Right lobe of liver (tissue), 6 donors: Measurements from ENCODE around the gene REPIN1. TPM values are rescaled to one million over a fixed set of nuclear protein-coding genes. Genes with fewer than 3 reads are reported as not detected.

Source experiments
- ATAC-seq, 4 donors: fragments of 200-7000 bp; cut with Tn5 transposase; one replicate each; pipeline ENCODE4 v1.9.1; 2020; ENCODE audit warnings: mild to moderate bottlenecking in 4 of 4, moderate library complexity in 4 of 4
- DNase-seq, 3 donors: peaks; one replicate each; pipeline ENCODE4 v3.0.0-alpha.2; 2020
- H3K27ac ChIP-seq, 3 donors: fragments of 200-600 bp; one replicate each; pipeline ENCODE4 v1.8.0; 2022
- H3K27me3 ChIP-seq, 2 donors: fragments of 200-600 bp; one replicate each; pipeline ENCODE4 v1.8.0; 2022
- H3K36me3 ChIP-seq, 4 donors: fragments of 200-600 bp; sonication (generic) in 1 of 4; one replicate each; pipeline versions ENCODE4 v1.5.1 to v1.8.0; 2017 to 2022; ENCODE audit warnings: control low read depth in 1 of 4
- H3K4me1 ChIP-seq, 4 donors: fragments of 200-600 bp; sonication (generic) in 1 of 4; one replicate each; pipeline versions ENCODE4 v1.5.1 to v1.8.0; 2017 to 2022; ENCODE audit warnings: control low read depth in 1 of 4
- H3K4me3 ChIP-seq, 3 donors: fragments of 200-600 bp; one replicate each; pipeline ENCODE4 v1.8.0; 2022
- H3K9me3 ChIP-seq, 4 donors: fragments of 200-600 bp; sonication (generic) in 1 of 4; one replicate each; pipeline versions ENCODE4 v1.5.1 to v1.8.0; 2017 to 2022; ENCODE audit warnings: control low read depth in 1 of 4
- POLR2A ChIP-seq: fragments of 450-650 bp; IDR thresholded peaks from one replicate; pipeline ENCODE4 v1.6.1; 2017; ENCODE audit warnings: antibody characterized with exemption, mild to moderate bottlenecking
- WGBS: methylation state at CpG from one replicate; pipeline ENCODE4 v1.1.6; 2018; ENCODE audit warnings: low coverage, low lambda C conversion rate; ENCODE audit not compliant: insufficient coverage; ENCODE audit errors: missing lambda C conversion rate; 5-methylcytosine and 5-hydroxymethylcytosine counted together
- intact Hi-C, 2 donors: fragments of 100-400 bp; cut with DNase I; formaldehyde crosslinking; loops; one replicate each; pipeline versions ENCODE4 v1.11.2 to v1.14.1; 2022
- total RNA-seq, 6 experiments: library from RNA; depleted of rRNA in 2 of 6; stranded (reverse); fragments of >200 nt in 2 of 6; fragmentation: NEBNext Ultra II Directional in 3 of 6; extraction: Animal tissue kit (Norgen Biotek cat#: 25700) in 3 of 6; gene quantifications; one replicate each; pipeline versions ENCODE4 v1.1.0 to v1.2.4, GENCODE V29; 2016 to 2023
- TF ChIP-seq, protein P1 (sequence below), 4 donors: fragments of 200-600 bp in 3 of 4; fragments of 450-650 bp in 1 of 4; IDR thresholded peaks; one replicate each; pipeline versions ENCODE4 v1.5.1 to v1.8.0; 2016 to 2022; ENCODE audit warnings: antibody characterized with exemption in 4 of 4, mild to moderate bottlenecking in 2 of 4
- donor health status: DM: no; HTN: yes; CAD: no.
- donor health status: DM: no; HTN: no; CAD: no.
- donor health status: DM: no; HTN: no; CAD: no.
- donor health status: DM: no; HTN: yes; CAD: no.
- donor health status: DM: no; HTN: yes; CAD: no.

REPIN1 gene
- total RNA-seq, 6 experiments from 2014 or later, result 56.2 to 133 (median 73.5) TPM

DNA sequence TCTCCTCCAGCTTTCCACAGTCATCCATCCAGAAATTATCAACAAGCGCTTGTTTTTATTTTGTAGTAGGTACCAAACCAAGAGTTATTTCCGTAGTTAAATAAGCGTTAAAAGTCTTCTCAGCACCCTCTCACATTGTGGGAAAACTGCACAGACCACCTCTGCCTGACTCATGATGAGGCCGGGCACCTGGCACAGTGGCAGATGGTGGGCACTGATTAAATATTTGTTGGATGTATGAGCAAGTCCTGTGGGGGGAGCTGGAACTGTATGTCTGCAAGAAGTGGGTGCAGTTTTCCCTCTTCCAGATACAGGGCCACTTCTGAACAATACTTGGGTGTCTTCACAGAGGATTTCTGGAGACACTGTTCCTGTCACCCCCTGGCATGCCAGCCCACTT is 5.3 kb upstream of the REPIN1 start:
- ATAC-seq (no peak), DNase-seq (no peak)
- Histone ChIP-seq H3K9me3 (no peaks in the 10 kb centered on the region), H3K27ac (no peak overlapping the region), H3K4me1 (peaks cover 0 to 9% (median 6%) of the 10 kb centered on the region in 4 donors), H3K4me3 (no peak overlapping the region), H3K36me3 (no peaks in the 10 kb centered on the region), H3K27me3 (no peaks in the 10 kb centered on the region)
- TF ChIP-seq, protein P1, sequence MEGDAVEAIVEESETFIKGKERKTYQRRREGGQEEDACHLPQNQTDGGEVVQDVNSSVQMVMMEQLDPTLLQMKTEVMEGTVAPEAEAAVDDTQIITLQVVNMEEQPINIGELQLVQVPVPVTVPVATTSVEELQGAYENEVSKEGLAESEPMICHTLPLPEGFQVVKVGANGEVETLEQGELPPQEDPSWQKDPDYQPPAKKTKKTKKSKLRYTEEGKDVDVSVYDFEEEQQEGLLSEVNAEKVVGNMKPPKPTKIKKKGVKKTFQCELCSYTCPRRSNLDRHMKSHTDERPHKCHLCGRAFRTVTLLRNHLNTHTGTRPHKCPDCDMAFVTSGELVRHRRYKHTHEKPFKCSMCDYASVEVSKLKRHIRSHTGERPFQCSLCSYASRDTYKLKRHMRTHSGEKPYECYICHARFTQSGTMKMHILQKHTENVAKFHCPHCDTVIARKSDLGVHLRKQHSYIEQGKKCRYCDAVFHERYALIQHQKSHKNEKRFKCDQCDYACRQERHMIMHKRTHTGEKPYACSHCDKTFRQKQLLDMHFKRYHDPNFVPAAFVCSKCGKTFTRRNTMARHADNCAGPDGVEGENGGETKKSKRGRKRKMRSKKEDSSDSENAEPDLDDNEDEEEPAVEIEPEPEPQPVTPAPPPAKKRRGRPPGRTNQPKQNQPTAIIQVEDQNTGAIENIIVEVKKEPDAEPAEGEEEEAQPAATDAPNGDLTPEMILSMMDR (IDR thresholded peaks at IDR 0.05), result no peak
- no peak for TF ChIP-seq POLR2A
- 82% methylated on average over 4 of the region's 4 CpGs for WGBS
- intact Hi-C loops, result no loop called here

DNA sequence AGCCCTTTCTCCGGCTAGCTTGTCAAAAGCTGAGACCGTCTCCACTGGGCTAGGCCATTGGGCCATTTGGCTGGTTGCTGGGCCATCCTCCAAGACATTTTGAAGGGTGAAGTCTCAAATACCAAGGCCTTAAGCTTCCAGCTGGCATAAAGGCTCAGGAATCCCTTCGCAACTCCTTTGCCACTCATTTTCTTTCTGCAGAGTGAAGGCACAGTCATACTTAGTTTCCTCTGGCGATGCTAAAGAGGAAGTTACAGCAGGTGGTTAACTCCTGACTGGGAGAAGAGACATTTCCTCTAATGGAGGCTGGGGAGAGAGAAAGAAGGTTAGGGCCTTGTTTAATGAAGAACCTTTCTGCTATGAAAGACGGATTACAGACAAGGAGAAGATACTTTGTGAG is 4.8 kb upstream of the REPIN1 start:
- Histone ChIP-seq H3K36me3 (no peaks in the 10 kb centered on the region), H3K4me1 (peaks cover 0 to 9% (median 6%) of the 10 kb centered on the region in 4 donors), H3K27ac (no peak overlapping the region), H3K9me3 (no peaks in the 10 kb centered on the region), H3K4me3 (no peak overlapping the region), H3K27me3 (no peaks in the 10 kb centered on the region)
- ATAC-seq (no peak), DNase-seq (no peak)
- 62% methylated on average over 4 of the region's 5 CpGs for WGBS
- TF ChIP-seq POLR2A, result no peak
- TF ChIP-seq, protein P1 (IDR thresholded peaks at IDR 0.05), result no peak
- intact Hi-C loops, result no loop called here

DNA sequence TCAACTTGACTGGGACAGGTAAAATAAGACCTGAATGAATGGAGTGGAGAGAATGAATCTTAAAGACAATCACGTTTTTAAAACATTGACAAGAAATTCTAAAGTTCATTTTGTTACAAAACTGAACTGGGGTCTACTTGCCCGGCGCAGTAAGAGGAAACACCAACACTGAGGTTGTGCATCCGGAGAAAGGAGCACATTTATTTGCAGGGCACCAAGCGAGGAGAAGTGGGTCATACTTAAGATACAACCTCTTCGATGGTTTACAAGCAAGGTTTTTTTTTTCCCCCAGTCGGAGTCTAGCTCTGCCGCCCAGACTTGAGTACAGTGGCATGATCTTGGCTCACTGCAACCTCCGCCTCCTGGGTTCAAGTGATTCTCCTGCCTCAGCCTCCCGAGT is 3.4 kb upstream of the REPIN1 start:
- Histone ChIP-seq H3K27ac (no peak overlapping the region), H3K4me3 (no peak overlapping the region), H3K9me3 (no peaks in the 10 kb centered on the region), H3K4me1 (peaks cover 0 to 15% (median 9%) of the 10 kb centered on the region in 4 donors), H3K27me3 (no peaks in the 10 kb centered on the region), H3K36me3 (no peaks in the 10 kb centered on the region)
- TF ChIP-seq, protein P1 (IDR thresholded peaks at IDR 0.05), result no peak
- TF ChIP-seq POLR2A, result no peak
- ATAC-seq (no peak), DNase-seq (no peak)
- 84% methylated on average over 10 of the region's 10 CpGs for WGBS
- intact Hi-C loops, result no loop called here

DNA sequence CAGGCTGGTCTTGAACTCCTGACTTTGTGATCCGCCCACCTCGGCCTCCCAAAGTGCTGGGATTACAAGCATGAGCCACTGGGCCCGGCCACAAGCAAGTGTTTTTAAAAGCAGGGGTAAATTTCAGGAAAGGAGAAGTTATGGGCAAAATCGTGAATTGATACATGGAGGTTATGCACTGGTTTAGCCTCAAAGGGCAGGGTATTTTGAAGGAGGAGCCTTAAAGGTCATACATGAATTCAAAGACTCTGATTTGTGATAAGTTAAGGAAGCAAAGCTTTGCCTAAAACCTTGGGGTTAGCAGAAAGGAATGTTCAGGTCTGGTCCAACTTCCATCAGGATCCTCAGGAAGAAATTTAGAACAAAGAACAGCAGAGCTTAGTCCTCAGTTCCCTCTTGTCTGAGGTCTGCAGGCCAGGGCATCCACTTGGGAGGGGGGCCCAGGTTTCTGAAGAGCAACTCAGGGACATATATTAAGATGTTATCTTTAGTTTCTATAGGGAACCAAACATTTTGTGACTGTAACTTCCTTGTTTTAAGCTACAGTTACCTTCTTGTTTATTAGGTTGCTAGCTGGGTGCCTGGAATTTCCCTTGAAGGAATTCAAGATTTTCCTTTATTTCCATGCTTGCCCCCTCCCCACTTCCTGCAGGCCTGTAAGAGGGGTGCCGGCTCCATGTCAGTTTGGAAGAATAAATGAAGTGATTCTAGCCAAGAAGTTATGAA is 2.8 kb upstream of the REPIN1 start:
- Histone ChIP-seq H3K4me3 (no peak overlapping the region), H3K36me3 (no peaks in the 10 kb centered on the region), H3K27me3 (no peaks in the 10 kb centered on the region), H3K4me1 (peaks cover 0 to 21% (median 11%) of the 10 kb centered on the region in 4 donors), H3K9me3 (no peaks in the 10 kb centered on the region), H3K27ac (no peak overlapping the region)
- DNase-seq, result no peak
- intact Hi-C loops, result no loop called here
- ATAC-seq, result no peak
- TF ChIP-seq POLR2A, result no peak
- TF ChIP-seq, protein P1 (IDR thresholded peaks at IDR 0.05), result no peak
- 71% methylated on average over 5 of the region's 5 CpGs for WGBS
